ENCODE data around the gene TP53AIP1.
"Not testable (repeated sequence)": the region's sequence is repeated elsewhere in the genome, so short reads cannot be mapped to it uniquely, and the experiment has no call there.

Gene TP53AIP1

DNA sequence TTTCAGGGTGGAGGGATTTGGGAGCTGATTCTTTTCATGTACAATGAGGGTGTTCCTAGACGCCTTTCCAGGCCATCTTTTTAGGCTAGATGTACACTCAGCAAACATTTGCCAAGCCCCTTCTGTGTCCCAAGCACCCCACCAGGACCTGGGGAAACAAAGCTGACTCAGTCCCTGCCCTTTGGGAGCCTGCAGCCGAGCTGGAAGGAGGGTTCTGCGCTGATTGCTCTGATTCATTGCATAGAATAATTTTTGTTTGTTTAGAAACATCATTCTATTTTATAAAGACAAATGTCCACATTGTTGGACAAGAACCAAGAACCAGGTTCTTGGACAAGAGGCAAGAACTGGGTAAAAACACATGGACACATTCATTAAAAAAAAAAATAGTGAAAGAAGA lies 16.7 kb downstream of the TP53AIP1 start:
- DNase-seq (ENCODE audit: low read depth): no peak

DNA sequence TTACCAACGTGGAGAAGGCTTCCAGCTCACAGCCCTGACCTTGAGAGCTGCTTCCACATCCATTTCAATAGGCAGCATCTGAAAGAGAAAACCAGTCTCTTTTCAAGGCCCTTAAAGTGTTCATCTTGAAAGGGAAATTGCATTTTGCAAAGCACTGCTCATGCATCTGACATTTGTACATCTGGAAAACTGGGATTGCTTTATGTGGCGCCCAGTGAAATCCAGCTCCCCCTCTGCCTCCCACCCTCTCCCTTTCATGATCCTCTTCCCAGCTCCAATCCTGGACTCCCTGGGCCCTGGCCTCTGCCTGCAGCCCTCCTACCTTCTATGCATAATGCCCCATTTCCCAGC lies 17.4 kb downstream of the TP53AIP1 start:
- no peak for DNase-seq (ENCODE audit: low read depth)

DNA sequence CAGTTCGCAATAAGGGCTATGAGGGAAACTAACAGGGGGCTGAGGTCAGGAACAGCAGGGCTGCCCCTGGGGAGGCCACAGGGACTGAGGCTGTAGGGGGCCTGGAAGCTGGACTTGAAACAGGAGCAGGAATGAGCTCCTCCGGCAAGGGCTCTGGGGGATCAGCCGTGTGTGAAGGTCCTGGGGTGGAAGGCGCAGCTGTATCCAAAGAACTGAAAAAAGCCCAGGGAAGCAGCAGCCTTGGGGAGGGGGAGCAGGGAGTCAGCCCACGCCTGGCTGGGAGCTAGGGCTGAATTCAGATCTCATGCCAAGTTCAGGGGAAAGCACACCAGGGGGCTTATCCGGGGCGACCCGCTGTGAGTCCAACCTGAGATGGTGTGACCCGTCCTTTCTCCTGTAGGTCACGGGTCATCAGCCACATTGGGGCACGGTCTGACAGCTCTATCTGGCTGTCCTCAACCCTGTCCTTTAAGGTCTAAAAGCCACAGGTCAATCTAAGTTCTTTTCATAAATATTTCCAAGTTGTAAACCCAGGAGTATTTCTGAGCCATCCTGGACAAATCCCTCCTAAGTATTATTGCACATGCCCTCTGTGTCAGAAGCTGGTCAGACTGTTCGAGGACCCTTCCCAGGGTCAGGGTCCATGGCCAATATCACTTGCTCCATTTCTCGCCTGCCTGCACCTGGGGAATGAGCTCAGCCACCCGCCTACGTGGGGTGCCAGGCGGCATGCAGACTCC lies 18.0 kb downstream of the TP53AIP1 start:
- no peak for DNase-seq (ENCODE audit: low read depth)

DNA sequence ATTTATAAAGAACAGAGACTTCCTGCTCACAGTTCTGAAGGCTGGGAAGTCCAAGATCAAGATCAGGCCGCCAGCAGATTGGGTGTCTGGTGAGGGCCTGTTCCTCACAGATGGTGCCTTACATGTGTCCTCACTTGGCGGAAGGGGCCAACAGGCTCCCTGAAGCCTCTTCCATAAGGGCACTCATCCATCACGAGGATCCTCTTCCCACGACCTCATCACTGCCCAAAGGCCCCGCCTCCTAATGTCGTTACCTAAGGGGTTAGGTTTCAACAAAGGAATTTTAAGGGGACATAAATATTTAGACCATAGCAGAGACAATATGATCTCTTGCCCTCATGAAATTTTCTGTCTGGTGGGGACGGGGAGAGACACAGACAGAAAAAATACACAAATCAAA lies 18.6 kb downstream of the TP53AIP1 start:
- DNase-seq (ENCODE audit: low read depth): no peak

DNA sequence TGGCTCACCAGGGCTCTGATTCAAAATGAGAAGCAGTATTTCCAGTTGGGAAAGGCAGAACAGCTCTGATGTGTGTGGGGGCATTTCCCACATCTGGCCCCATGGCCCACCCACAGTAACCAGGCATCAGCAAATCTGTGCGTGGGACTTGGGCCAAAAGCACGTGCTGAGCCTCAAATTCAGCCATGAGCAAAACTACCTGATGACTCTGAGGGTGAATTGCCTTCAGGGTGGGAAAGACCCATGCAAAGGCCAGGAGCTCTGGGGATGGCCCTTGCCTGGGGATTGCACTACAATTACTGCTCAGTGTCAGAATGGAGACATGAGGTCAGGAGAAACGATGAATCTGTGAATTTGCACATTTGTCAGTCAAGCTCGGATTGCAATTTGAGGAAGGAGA lies 20.9 kb downstream of the TP53AIP1 start:
- no peak for DNase-seq (ENCODE audit: low read depth)

DNA sequence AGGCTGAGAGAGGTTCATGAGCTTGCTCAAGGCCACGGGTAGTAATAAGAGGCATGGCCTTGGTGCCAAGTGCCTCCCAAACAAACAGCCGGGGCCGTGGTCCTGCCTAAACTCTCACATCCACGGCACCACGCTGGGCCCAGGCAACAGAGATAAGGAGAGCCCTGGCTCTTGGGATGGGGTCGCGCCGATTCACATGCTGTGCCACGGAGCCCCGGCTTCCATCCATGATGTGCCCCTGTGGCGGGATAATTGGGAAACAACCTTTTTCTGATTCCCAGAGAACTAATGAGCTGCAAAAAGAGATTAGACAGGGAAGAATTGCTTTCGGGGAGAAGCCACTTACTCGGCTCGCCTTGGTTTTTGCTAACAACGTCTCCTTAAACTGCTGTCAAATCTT lies 22.0 kb downstream of the TP53AIP1 start:
- DNase-seq (ENCODE audit: low read depth): no peak

DNA sequence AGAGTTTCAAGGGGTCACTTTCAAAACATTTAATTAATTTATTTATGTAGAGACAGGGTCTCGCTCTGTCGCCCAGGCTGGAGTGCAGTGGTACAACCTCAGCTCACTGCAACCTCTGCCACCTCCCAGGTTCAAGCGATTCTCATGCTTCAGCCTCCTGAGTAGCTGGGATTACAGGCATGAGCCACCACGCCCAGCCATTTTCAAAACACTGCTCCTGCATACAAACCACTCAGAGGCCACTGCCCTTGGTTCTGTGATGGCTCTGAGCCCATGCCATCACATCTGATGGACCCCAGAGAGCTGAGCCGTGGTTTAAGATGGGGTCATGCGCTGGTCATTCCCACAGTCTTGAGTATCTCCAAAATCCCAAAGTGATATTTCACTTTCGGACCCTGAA lies 23.0 kb downstream of the TP53AIP1 start:
- not testable (repeated sequence) for DNase-seq (ENCODE audit: low read depth)

DNA sequence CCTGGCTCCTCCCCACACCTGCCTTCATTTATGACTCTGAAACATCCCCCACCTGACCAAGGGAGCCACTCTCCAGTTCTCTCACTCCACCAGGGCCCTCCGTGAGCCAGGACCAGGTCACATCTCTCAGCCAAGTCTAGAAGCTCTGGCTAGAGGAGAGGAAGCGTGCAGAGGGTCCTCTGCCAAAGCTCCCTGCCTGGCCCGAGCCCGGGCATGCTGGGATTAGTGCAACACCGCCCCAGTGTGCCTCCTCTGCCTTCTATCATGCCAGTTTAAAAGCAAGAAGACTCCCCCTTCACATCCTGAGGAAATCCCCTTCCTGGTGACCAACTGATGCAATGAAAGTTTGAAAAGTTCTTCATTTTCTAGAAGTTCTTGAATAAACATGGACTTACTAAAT lies 23.5 kb downstream of the TP53AIP1 start:
- DNase-seq (ENCODE audit: low read depth): no peak

DNA sequence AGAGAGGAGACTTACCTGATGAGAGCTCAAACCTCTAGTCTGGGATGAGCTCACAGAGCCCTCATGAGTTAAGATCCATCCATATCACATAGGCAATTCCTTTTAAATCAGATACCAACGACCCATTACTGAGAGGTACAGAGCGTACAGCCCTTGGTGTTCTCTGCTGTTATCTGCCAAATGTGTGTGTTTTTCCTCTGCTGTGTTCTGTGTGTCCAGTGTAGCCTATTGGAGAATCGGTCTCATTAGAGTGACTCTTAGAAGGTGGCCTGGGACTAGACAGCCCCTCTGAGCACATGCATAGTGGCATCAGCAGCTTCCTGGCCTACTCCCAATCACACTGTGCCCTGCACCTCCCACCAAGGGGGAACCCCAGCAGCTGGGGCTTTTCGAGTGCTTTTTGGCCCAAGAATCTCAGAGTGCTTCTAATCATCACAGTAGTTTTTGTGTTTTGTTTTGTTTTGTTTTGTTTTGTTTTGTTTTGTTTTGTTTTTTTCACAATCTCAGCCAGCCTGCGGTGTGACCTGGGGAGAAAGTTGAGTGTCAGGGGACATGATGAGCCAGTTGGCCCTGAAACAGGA lies 25.4 kb downstream of the TP53AIP1 start:
- DNase-seq (ENCODE audit: low read depth): no peak

DNA sequence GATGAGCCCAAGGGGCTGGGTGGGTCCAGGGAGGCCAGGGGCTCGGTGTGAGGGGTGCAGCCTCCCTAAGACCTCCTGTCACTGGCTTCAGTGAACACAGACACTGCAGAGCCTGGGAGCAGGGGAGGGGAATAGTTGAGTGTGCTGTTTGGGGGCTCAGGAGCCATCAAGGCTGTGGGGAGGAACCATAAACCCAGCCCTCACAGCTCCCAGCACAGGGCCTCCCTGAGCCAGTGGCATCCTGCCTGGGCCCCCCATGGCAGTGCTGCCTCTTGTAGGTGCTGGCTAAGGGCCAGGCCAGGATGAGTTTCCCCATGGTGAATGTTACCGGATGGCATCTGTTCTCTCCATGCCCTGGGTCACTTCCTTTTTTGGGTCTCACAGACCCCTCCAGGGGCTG lies 26.0 kb downstream of the TP53AIP1 start:
- no peak for DNase-seq (ENCODE audit: low read depth)

DNA sequence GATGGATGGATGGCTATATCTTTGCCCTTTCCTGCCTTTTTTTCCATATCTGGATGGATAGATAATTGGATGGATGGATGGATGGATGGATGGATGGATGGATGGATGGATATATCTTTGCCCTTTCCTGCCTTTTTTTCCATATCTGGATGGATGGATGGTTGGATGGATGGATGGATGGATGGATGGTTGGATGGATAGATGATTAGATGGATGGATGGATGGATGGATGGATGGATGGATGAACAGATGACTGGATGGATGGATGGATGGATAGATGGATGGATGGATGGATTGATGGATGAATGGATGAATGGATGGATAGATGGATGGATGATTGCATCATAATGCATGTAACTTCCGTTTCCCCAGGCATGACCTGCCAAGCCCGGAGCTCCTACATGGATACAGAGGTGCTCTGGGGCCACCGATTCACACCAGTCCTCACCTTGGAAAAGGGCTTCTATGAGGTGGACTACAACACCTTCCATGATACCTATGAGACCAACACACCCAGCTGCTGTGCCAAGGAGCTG lies 26.6 kb downstream of the TP53AIP1 start:
- no peak for DNase-seq (ENCODE audit: low read depth)

DNA sequence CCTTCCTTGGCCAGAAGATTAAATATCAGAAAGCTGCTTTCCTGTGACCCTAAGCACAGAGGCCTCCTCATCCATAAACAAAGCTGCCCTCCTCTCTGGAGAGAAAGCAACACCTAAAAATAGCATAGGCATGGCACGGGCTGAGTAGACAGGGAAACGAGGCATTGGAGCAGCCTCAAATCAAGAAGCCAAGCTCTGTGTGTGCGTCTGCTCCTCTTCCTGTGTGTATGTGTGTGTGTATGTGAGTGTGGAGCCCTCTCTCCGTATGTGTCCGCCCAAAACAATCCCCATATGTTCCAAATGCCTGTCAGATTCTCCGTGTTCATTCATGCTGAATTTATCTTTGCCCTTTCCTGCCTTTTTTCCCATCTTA lies 27.5 kb downstream of the TP53AIP1 start:
- DNase-seq (ENCODE audit: low read depth): no peak

DNA sequence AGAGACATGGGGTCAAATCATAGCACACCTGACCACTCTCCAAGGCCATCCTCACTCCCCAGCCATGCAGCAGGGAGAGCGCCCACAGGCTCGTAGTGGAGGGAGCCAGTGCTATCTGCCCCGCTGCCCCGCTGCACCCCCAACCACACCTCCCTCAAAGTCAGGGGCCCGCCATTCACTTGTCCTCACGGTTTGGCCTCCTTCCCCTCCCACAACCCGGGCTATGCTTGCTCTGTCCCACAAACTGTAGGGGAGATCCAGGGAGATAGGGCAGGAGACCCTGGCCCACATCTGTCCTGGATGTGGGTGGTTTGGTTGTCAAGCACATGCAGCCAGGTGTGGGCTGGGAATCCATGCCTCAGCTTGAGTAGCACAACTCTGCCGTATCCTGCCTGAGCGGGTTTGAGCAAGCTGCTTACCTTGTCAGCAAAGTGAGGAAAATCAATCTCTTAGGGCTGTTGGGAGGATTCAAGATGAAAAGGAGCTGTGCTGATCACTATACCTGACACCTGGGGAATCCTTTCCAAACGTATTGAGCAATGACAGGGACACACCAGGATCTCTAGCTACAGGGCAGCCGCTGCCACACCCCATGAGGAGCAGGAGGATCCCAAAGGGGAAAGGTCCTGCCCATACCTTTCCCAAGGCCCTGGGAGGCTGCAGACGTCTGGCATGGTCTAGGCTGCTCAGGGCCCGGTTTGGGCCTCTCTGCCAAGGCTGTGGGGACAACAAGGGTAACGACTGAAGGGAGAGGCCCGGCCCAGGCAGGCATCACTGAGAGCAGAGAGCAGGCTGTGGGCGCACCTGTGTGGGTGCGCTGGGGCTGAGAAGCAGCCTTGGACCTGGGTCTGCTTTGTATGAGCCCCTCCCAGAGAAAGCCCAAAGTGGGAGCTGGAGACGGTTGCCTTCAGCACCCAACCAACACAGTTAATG lies 28.2 kb downstream of the TP53AIP1 start:
- no peak for DNase-seq (ENCODE audit: low read depth)

DNA sequence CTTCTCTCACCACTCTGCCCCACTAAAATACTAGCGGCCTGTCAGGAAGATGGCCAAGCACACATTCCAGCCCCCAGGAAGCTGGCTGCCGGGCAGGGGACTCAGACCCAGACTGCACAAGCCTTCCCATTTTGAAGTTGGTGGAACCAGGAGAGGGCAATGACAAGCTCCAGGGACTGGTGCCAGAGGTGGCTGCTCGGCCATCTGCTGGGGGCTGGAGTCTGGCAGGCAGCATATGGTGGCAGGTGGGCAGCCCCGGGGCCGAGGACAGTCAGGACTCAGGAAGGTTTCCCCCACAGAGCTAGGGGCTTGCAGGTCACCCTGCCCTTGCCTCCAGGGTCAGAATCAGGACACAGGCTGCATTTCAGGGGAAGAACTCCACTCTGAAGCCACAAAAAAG lies 28.9 kb downstream of the TP53AIP1 start:
- no peak for DNase-seq (ENCODE audit: low read depth)

DNA sequence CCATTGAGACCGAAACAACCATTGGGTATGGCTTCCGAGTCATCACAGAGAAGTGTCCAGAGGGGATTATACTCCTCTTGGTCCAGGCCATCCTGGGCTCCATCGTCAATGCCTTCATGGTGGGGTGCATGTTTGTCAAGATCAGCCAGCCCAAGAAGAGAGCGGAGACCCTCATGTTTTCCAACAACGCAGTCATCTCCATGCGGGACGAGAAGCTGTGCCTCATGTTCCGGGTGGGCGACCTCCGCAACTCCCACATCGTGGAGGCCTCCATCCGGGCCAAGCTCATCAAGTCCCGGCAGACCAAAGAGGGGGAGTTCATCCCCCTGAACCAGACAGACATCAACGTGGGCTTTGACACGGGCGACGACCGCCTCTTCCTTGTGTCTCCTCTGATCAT lies 31.0 kb downstream of the TP53AIP1 start:
- DNase-seq (ENCODE audit: low read depth): no peak

DNA sequence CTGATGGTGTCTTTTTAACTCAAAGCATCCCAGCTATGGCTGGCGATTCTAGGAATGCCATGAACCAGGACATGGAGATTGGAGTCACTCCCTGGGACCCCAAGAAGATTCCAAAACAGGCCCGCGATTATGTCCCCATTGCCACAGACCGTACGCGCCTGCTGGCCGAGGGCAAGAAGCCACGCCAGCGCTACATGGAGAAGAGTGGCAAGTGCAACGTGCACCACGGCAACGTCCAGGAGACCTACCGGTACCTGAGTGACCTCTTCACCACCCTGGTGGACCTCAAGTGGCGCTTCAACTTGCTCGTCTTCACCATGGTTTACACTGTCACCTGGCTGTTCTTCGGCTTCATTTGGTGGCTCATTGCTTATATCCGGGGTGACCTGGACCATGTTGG lies 31.4 kb downstream of the TP53AIP1 start:
- no peak for DNase-seq (ENCODE audit: low read depth)

DNA sequence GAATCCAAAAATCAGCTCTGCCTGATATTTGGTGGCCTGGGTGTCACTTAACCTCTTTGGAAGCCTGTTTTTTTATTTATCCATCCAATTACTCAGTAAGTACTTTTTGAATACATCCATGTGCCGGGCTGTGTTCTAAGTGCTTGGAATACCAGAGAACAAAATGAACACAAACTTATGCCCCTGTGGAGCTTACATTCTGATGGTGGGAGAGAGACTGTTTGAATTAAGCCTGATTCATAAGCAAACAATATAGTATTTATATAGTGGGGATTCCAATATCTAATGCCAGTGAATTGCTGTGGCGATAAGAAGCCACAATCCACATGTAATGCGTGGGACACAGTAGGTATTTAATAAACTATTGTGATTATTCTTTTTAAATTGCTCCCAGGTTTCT lies 32.1 kb downstream of the TP53AIP1 start:
- DNase-seq (ENCODE audit: low read depth): no peak

DNA sequence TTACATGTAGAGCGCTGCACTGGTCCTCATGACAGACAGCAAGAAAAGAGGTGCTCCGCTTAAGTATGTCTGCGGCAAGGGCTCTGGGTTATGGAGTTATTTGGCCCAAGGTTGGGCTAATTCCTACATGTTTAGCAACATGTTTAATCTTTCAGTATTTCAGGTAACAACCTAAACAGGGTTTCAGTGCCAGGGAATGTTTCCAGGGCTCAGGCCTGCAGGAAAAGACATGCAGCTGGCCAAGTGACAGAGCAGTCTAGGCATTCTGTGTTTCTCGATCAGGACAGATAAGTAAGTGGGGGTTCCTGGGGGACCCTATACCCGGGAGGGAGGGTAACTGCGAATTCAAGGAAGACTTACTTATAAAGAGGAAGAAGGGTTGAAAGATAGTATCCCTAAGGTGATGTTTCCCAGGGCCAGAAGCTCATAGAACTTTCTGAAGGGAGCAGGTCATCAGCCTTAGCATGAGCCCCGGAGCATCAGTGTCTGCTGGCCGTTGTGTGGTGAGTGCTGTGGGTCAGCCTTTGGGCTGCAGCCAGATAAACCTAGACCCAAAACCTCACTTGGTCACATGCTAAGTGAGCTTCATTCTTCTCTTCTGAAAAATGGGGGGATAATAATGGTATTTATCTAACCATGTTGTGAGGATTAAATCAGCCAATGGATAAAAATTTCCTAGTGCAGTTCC lies 33.1 kb downstream of the TP53AIP1 start:
- DNase-seq (ENCODE audit: low read depth): no peak

DNA sequence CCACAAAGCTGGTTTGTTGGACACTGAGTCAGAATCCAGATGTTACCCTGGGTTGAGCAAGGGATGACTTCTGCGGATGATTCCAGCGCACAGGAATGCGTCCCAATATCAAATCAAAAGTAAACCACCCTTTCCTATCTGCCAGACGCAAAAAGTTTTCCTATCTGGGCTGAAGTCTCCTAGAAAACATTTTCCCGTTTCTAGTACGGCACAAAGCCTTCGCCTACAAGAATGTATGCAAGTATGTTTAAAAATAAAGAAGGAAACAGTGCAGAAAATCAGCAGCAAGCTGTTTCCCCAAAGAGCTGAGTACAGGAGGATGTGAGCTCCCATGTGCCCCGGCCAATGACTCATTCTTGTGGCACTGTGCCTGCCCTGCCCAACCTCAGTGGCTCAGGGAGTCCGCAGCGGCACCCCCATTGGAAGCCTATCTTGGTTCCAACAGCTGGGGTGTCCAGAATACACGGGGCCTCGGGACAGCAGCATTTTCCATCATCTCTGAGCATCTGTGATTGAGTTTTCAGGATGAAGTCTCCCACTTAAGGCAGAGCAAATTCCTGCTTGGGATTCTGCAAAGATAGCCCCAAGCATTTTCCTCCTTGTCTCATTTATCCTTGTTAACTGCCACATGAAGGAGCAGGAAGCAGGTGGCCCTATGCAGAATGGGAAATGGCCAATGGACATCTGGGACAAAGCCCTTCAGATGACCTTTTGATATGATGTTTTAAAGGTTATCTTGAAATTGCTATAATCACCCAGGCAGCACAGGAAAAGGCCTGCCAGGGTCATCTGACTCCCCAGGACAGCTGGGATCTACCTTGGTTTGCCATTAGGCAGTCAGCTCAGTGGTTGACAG lies 34.1 kb downstream of the TP53AIP1 start:
- no peak for DNase-seq (ENCODE audit: low read depth)

DNA sequence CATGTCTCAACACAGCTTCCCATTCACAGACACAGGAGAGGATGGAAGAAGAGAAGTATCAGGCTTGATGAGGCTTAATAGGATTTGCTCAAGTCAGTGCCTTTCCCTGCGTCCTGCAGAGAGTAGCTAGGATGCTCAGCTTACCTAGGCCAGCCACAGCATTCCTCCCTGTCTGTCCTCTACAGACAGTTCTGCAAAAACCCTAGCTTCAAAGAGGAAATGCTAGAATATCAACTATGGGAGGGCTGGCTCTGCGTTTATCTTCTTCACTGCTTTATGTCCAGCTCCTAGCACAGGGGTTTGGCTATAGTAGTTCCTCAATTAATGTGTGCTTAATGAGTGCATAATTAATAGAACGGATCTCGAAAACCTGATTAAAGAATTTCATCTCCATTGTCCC lies 35.1 kb downstream of the TP53AIP1 start:
- DNase-seq (ENCODE audit: low read depth): no peak
